ENCODE results near the gene MEF2D.

MEF2D gene

DNA sequence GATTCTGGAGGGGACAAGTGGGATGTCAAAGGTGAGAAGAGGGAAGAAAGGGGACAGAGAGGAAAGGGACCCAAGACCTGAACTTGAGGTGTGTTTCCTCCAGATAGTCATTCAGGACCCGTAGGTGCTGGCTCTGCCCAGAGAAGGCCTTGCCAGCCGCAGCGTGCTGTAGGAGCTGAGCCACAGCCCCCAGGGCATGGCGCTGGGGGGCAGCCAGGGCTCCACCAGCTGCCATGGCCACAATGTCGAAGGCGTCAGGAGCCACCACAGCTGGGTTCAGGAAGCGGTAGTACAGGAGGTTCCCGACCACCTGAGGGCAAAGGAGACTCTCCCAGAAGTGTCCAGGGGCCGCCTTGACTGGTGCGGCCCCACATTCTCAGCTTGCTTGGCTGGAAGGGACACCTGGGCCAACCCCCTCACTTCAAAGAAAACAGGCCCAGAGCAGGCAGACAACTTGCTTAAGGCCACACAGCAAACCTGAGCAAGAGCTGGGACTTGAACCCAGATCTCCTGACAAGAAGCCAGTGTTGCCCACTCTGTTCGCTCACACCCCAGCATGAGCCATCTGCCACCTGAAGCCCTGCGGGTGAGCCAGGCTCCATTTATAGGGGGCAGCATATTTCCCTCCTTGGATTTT, 34.0 kb upstream of the MEF2D start:
- in situ Hi-C loops (cut with HindIII; ENCODE audit: low sequenced_read_pairs) = no loop called here
- H3K4me3 ChIP-seq (ENCODE audit: low read depth, low read length) = no peak overlapping the region
- no peak for DNase-seq (ENCODE audit: low read depth)
- TF ChIP-seq, protein P1, sequence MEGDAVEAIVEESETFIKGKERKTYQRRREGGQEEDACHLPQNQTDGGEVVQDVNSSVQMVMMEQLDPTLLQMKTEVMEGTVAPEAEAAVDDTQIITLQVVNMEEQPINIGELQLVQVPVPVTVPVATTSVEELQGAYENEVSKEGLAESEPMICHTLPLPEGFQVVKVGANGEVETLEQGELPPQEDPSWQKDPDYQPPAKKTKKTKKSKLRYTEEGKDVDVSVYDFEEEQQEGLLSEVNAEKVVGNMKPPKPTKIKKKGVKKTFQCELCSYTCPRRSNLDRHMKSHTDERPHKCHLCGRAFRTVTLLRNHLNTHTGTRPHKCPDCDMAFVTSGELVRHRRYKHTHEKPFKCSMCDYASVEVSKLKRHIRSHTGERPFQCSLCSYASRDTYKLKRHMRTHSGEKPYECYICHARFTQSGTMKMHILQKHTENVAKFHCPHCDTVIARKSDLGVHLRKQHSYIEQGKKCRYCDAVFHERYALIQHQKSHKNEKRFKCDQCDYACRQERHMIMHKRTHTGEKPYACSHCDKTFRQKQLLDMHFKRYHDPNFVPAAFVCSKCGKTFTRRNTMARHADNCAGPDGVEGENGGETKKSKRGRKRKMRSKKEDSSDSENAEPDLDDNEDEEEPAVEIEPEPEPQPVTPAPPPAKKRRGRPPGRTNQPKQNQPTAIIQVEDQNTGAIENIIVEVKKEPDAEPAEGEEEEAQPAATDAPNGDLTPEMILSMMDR (IDR thresholded peaks at IDR 0.05; ENCODE audit: low read depth, low read length, missing control alignments) = no peak

DNA sequence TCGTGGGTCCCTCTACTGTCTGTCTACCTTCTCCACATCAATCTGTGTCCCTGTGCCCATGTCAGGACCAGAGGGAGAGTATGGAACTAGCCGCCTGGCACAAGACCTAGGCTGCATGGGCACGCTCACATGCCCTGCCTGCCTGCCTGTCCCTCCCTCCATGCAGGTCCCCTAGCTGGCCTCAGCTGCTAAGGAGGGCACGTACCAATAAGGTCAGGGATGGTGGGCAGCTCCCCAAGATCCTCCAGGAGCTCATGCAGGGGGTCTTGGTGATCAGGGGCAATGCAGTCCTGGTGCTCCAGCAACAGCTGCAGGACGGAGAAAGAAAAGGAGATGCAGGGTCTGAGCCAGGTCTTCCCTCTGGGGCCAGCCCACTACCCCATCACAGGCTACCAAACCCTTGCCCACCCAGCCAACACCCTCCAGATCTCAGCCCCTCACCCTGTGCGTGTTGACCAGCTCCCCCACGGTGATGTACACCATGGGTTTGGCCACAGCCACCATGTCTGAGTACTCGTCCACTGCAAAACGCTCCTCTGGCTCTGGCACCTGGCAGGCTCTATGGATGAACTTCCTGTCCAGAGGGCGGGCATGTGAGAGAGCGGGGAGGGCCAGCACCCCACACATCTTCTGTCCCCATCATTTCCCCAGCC, 33.1 kb upstream of the MEF2D start:
- DNase-seq (ENCODE audit: low read depth) = no peak
- no peak overlapping the region for H3K4me3 ChIP-seq (ENCODE audit: low read depth, low read length)
- TF ChIP-seq, protein P1 (IDR thresholded peaks at IDR 0.05; ENCODE audit: low read depth, low read length, missing control alignments) = no peak
- in situ Hi-C loops (cut with HindIII; ENCODE audit: low sequenced_read_pairs) = no loop called here

DNA sequence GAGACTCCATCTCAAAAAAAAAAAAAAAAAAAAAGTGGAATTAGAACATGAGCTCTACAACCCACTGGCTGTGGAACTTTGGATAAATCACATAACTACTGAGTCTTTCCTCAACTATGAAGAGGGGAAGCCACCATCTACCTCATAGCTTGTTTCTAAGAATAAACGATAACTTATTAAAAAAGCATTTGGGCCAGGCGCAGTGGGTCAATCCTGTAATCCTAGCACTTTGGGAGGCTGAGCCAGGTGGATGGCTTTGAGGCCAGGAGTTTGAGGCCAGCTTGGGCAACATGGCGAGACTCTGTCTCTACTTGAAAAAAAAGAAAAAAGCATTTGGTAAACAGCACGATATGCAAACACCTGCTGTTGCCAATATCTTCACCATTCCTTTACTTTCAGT, 31.8 kb upstream of the MEF2D start:
- H3K4me3 ChIP-seq (ENCODE audit: low read depth, low read length) = no peak overlapping the region
- in situ Hi-C loops (cut with HindIII; ENCODE audit: low sequenced_read_pairs) = no loop called here
- TF ChIP-seq, protein P1 (IDR thresholded peaks at IDR 0.05; ENCODE audit: low read depth, low read length, missing control alignments) = no peak
- DNase-seq (ENCODE audit: low read depth) = no peak

DNA sequence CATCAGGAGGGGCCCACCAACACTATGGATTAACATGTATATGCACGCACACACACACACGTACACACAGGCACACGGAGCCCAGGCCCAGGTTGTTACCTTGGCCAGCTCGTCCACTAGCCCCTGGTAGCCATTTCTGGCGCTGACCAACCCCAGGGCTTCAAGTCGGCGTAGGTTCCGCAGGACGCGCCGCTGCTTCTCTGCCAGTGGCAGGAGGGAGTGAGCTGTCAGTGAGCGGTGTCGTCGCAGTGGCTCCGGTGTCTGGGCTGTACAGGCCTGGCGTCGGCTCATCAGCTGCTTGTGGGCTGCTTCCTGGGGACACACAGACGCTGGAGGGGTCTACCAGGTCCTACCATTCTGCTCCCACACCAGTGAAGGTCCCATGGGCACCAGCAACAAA, 29.4 kb upstream of the MEF2D start:
- in situ Hi-C loops (cut with HindIII; ENCODE audit: low sequenced_read_pairs) = no loop called here
- DNase-seq (ENCODE audit: low read depth) = no peak

DNA sequence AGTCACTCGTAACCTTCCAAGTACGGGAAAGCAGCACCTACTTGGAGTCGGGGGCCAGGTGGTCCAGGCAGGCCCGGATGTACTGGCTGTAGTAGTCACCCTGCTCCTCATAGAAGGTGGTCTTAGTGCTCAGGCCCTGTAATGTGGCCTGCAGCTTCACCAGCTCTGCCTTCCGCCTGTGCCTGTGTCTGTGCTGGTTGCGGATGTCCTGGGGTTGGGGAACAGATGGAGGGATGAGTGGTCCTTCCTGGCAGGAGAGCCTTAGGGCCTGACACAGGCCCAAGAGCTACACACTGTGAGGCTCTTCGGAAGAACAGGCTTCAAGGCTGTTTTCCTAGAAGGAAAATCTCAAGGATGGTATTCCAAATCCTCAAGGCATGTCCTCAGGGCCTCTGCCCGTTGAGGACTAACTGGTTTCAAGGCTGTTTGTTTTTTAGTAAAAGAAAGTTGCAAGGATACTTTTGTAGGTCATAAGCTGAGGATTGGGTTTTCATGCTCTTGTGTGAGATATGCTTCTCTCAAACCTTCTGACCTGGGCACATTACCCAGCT, 28.4 kb upstream of the MEF2D start:
- TF ChIP-seq, protein P1 (IDR thresholded peaks at IDR 0.05; ENCODE audit: low read depth, low read length, missing control alignments) = no peak
- in situ Hi-C loops (cut with HindIII; ENCODE audit: low sequenced_read_pairs) = no loop called here
- no peak for DNase-seq (ENCODE audit: low read depth)
- no peak overlapping the region for H3K4me3 ChIP-seq (ENCODE audit: low read depth, low read length)

More for the DNA sequence above, 29.4 kb upstream of the MEF2D start:
- TF ChIP-seq, protein P1 (IDR thresholded peaks at IDR 0.05; ENCODE audit: low read depth, low read length, missing control alignments) = no peak
- no peak overlapping the region for H3K4me3 ChIP-seq (ENCODE audit: low read depth, low read length)

DNA sequence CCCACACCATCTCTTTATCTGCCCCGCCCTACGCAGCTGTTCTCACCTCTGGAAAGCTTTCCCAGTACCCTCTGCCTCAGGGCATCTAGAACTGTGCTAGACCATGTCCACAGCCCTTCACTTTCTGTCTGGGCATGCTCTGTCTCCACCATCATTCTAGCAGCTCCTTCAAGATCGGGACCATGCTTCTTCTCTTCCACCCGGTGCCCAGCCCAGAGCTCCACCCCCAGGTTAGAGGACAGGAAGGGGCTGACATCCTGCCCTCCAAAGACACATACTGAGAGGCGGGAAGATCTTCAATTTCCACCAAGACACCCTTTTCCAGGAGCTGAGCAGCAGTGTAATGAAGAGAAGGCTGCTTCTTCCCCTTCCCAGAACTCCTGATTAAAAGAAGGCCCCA, 27.7 kb upstream of the MEF2D start:
- no peak overlapping the region for H3K4me3 ChIP-seq (ENCODE audit: low read depth, low read length)
- DNase-seq (ENCODE audit: low read depth) = no peak
- in situ Hi-C loops (cut with HindIII; ENCODE audit: low sequenced_read_pairs) = no loop called here
- TF ChIP-seq, protein P1 (IDR thresholded peaks at IDR 0.05; ENCODE audit: low read depth, low read length, missing control alignments) = no peak

All from astrocyte of the cerebellum (primary cell).